ENCODE data around the gene STK32C.

The STK32C gene

DNA sequence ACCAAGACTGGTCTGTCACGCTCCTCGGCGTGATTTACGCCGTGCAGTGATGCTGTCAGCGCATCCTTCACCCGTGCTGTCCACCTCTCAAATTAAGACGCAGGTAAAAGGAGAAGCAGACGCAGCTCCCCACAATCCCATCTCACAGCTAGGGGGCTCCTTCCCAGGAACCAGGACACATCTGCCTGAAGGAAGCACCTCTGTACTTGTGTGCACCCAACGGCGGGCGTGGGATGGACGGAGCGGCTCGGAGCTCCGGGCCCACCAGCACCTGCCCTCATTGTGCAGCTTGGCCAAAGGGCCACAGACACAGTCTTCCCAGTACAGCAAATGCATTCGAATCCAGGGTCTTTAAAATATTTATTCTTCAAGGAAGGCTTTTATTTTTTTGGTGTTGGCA, 55.3 kb downstream of the STK32C start:
- no peak for DNase-seq (ENCODE audit: low read depth, low spot score)
- no peaks in the 10 kb centered on the region for H3K36me3 ChIP-seq (ENCODE audit: insufficient read depth, insufficient read length, low read length)
- H3K27me3 ChIP-seq (ENCODE audit: insufficient read depth, insufficient read length): no peaks in the 10 kb centered on the region
- H3K4me3 ChIP-seq (ENCODE audit: insufficient read length, low read depth): no peak overlapping the region
- TF ChIP-seq SUZ12 (IDR thresholded peaks at IDR 0.05; ENCODE audit: extremely low read depth, insufficient read depth, insufficient read length) (no peak), ZNF274 (IDR thresholded peaks at IDR 0.05; ENCODE audit: low read depth, low read length) (no peak), YY1 (IDR thresholded peaks at IDR 0.05; ENCODE audit: insufficient read depth, insufficient read length) (no peak)
- H3K9me3 ChIP-seq (ENCODE audit: insufficient read depth, low read length): no peaks in the 10 kb centered on the region
- no peak overlapping the region for H3K9ac ChIP-seq (ENCODE audit: insufficient read length, low read depth)
- H3K4me1 ChIP-seq (ENCODE audit: insufficient read depth, insufficient read length): peaks cover 7% of the 10 kb centered on the region

DNA sequence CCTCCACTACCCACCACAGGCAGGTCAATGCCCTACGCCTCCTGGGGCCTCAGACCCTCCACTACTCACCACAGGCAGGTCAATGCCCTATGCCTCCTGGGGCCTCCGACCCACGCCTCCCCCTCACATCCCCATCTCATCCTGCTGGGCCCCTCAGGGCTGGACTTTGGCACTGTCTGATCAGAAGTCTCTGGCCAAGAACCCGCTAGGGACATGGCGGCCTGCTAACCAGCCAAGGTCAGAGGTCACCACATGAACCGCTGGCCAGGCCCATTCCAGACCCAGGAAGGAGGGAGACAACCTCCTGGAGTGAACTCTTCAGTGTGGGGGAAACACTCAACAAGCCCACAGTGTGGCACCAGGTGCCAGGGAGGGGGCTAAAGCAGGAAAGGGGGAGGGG, 55.8 kb downstream of the STK32C start:
- Histone ChIP-seq H3K4me3 (ENCODE audit: insufficient read length, low read depth) (no peak overlapping the region), H3K36me3 (ENCODE audit: insufficient read depth, insufficient read length, low read length) (no peaks in the 10 kb centered on the region), H3K4me1 (ENCODE audit: insufficient read depth, insufficient read length) (peaks cover 4% of the 10 kb centered on the region), H3K9me3 (ENCODE audit: insufficient read depth, low read length) (no peaks in the 10 kb centered on the region), H3K9ac (ENCODE audit: insufficient read length, low read depth) (no peak overlapping the region), H3K27me3 (ENCODE audit: insufficient read depth, insufficient read length) (no peaks in the 10 kb centered on the region)
- DNase-seq (ENCODE audit: low read depth, low spot score): no peak
- TF ChIP-seq ZNF274 (IDR thresholded peaks at IDR 0.05; ENCODE audit: low read depth, low read length) (no peak), YY1 (IDR thresholded peaks at IDR 0.05; ENCODE audit: insufficient read depth, insufficient read length) (no peak), SUZ12 (IDR thresholded peaks at IDR 0.05; ENCODE audit: extremely low read depth, insufficient read depth, insufficient read length) (no peak)

DNA sequence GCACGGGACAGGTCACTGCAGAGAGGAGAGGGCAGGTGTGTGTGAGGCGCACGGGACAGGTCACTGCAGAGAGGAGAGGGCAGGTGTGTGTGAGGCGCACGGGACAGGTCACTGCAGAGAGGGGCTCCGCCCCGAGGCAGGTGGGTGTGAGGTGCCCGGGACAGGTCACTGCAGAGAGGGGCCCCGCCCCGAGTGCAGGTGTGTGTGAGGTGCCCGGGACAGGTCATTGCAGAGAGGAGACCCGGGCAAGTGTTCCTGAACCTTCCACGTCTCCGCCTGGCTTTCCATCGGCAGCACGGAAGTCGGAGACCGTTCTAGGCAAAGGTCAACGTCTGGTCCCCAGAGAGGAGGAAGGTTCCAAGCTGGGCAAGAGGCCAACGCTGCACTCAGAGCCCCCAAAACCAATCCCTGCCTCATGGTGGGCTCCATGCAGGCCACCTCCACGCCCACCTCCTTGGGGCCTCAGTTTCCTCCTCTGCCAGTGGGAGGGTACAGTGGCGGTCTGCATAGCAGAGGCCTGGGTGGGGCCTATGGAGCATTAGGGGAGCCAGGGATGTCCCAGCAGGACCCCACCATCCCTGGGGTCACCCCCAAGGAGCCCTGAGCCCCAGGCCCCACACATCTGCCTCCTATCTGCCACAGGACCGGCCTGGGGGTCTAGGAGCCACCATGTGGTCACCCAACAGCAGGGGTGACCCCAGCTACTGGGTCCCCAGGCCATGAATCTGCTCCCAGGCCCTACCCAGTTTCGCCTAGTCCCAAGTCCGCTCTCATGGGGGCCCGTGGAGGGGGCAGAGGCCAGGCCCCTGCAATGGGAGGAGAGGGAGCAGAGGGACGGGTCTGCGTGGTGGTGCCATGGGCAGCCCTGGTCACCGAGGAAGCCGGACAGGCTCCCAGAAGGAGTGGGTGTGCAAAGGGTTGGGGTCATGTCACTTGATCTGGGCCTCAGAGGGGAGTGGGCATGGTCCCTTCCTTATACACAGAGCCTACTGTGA, 57.0 kb downstream of the STK32C start:
- no peak overlapping the region for H3K9ac ChIP-seq (ENCODE audit: insufficient read length, low read depth)
- no peak for TF ChIP-seq YY1 (IDR thresholded peaks at IDR 0.05; ENCODE audit: insufficient read depth, insufficient read length)
- no peak for TF ChIP-seq SUZ12 (IDR thresholded peaks at IDR 0.05; ENCODE audit: extremely low read depth, insufficient read depth, insufficient read length)
- TF ChIP-seq ZNF274 (IDR thresholded peaks at IDR 0.05; ENCODE audit: low read depth, low read length): no peak
- no peak overlapping the region for H3K4me3 ChIP-seq (ENCODE audit: insufficient read length, low read depth)
- no peaks in the 10 kb centered on the region for H3K9me3 ChIP-seq (ENCODE audit: insufficient read depth, low read length)
- peaks cover 2% of the 10 kb centered on the region for H3K4me1 ChIP-seq (ENCODE audit: insufficient read depth, insufficient read length)
- no peaks in the 10 kb centered on the region for H3K27me3 ChIP-seq (ENCODE audit: insufficient read depth, insufficient read length)
- no peaks in the 10 kb centered on the region for H3K36me3 ChIP-seq (ENCODE audit: insufficient read depth, insufficient read length, low read length)
- no peak for DNase-seq (ENCODE audit: low read depth, low spot score)

DNA sequence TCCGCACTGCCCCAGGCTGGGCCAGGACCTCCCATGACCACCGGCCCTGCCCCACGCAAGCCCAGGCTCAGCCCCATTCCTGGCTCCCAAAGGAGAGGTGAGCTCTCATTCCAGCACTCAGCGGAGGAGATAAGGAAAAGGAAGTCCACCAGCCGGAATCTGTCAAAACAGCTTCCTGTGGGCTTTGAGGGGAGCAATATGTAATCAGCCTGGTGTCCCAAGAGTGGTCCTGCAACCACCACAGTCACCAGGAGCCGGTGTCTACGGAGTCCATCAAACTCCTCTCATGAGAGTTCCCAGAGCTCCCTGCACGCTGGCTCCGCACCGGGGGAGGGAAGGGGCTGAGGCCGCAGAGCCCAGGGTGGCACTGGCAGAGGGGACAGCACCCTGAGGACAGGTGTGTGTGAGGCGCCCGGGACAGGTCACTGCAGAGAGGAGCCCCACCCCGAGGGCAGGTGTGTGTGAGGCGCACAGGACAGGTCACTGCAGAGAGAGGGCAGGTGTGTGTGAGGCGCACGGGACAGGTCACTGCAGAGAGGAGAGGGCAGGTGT, 57.9 kb downstream of the STK32C start:
- Histone ChIP-seq H3K9ac (ENCODE audit: insufficient read length, low read depth) (no peak overlapping the region), H3K27me3 (ENCODE audit: insufficient read depth, insufficient read length) (no peaks in the 10 kb centered on the region), H3K9me3 (ENCODE audit: insufficient read depth, low read length) (no peaks in the 10 kb centered on the region), H3K36me3 (ENCODE audit: insufficient read depth, insufficient read length, low read length) (no peaks in the 10 kb centered on the region), H3K4me3 (ENCODE audit: insufficient read length, low read depth) (no peak overlapping the region), H3K4me1 (ENCODE audit: insufficient read depth, insufficient read length) (peaks cover 2% of the 10 kb centered on the region)
- TF ChIP-seq SUZ12 (IDR thresholded peaks at IDR 0.05; ENCODE audit: extremely low read depth, insufficient read depth, insufficient read length): no peak
- no peak for TF ChIP-seq YY1 (IDR thresholded peaks at IDR 0.05; ENCODE audit: insufficient read depth, insufficient read length)
- no peak for TF ChIP-seq ZNF274 (IDR thresholded peaks at IDR 0.05; ENCODE audit: low read depth, low read length)
- DNase-seq (ENCODE audit: low read depth, low spot score): no peak

DNA sequence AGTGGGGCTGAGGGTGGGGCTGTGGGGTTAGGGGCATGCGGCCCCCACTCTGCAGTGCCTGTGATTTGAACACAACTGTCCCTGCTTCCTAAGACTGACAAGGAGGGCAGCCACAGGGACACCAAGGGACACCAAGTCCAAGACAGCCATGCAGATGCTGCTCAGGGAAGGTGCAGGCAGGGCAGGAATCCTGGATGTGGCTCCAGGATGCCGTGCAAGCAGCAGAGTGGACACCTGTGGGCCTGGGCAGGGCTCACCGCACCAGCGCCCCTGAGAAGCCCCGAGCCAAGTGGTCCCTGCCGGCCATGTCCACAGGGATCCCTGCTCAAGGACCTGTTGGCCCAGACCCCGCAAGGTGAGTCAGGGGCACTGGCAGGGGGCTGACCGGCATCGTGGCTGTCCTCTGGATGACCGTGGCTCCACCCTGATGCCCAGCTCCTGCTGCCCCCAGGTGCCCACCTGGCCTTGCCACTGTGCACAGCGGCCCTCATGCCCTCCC, 58.5 kb downstream of the STK32C start:
- Histone ChIP-seq H3K4me1 (ENCODE audit: insufficient read depth, insufficient read length) (peaks cover 2% of the 10 kb centered on the region), H3K9me3 (ENCODE audit: insufficient read depth, low read length) (no peaks in the 10 kb centered on the region), H3K9ac (ENCODE audit: insufficient read length, low read depth) (no peak overlapping the region), H3K4me3 (ENCODE audit: insufficient read length, low read depth) (no peak overlapping the region), H3K27me3 (ENCODE audit: insufficient read depth, insufficient read length) (no peaks in the 10 kb centered on the region), H3K36me3 (ENCODE audit: insufficient read depth, insufficient read length, low read length) (no peaks in the 10 kb centered on the region)
- no peak for DNase-seq (ENCODE audit: low read depth, low spot score)
- TF ChIP-seq SUZ12 (IDR thresholded peaks at IDR 0.05; ENCODE audit: extremely low read depth, insufficient read depth, insufficient read length): no peak
- TF ChIP-seq ZNF274 (IDR thresholded peaks at IDR 0.05; ENCODE audit: low read depth, low read length): no peak
- no peak for TF ChIP-seq YY1 (IDR thresholded peaks at IDR 0.05; ENCODE audit: insufficient read depth, insufficient read length)

DNA sequence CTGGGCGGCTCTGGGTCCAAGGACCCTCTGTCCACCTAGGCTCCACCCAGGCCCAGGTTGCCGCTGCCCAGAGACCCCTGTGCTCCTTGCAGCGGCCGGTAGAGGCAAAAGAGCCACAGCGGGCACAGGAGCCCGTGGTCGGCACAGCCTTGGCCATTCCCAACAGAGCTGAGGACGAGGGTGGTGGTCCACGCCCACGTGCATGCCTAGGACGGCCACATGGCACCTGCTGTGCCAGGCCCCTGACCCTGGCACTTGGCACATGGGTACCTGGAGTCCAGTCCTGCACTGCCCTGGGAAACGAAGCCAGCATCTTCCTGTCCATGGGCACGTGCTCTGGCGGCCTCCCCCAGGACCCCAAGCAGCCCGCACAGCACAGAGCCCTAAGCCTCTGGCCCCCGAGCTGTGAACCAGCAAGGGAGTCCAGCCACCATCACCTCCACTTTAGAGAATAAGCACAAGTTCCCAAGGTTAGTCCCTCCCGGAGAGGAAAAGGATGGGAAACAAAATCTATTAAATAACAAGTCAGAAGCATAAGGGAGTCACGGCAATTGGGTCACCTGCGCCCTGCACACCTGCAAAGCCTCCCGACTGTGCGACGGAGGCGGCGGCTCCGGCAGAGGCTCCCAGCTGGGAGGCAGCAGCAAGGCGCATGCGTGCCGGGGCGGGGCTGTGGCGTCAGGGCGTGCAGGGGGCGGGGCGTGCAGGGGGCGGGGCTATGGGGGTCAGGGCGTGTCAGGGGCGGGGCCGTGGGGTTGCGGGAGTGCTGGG, 59.1 kb downstream of the STK32C start:
- no peak overlapping the region for H3K9ac ChIP-seq (ENCODE audit: insufficient read length, low read depth)
- no peak overlapping the region for H3K4me3 ChIP-seq (ENCODE audit: insufficient read length, low read depth)
- no peaks in the 10 kb centered on the region for H3K9me3 ChIP-seq (ENCODE audit: insufficient read depth, low read length)
- TF ChIP-seq SUZ12 (IDR thresholded peaks at IDR 0.05; ENCODE audit: extremely low read depth, insufficient read depth, insufficient read length) (no peak), ZNF274 (IDR thresholded peaks at IDR 0.05; ENCODE audit: low read depth, low read length) (no peak), YY1 (IDR thresholded peaks at IDR 0.05; ENCODE audit: insufficient read depth, insufficient read length) (no peak)
- H3K27me3 ChIP-seq (ENCODE audit: insufficient read depth, insufficient read length): no peaks in the 10 kb centered on the region
- peaks cover 2% of the 10 kb centered on the region for H3K4me1 ChIP-seq (ENCODE audit: insufficient read depth, insufficient read length)
- no peaks in the 10 kb centered on the region for H3K36me3 ChIP-seq (ENCODE audit: insufficient read depth, insufficient read length, low read length)
- no peak for DNase-seq (ENCODE audit: low read depth, low spot score)
